Endothelial cell of umbilical vein (primary cell): ENCODE measurements around the gene SCGB3A1. TPM values are rescaled to one million over a fixed set of nuclear protein-coding genes. Genes with fewer than 3 reads are reported as not detected.

ENCODE experiments used
- BruUV-seq: library from RNA; stranded (reverse); fragments of 400-500 nt; replicated peaks from 2 replicates; lab custom pipeline; 2021; lab: Mats Ljungman, UMichigan
- CTCF ChIA-PET: fragments of 300-600, 350-600 bp; sonication (Branson Sonifier 250); formaldehyde crosslinking; loops from one replicate; lab custom pipeline; 2021; ENCODE audit warnings: antibody characterized with exemption, inconsistent platforms; lab: Charles Lee
- POLR2A ChIA-PET: fragments of 300-600, 350-600 bp; sonication (Branson Sonifier 250); formaldehyde crosslinking; loops from one replicate; lab custom pipeline; 2021; ENCODE audit warnings: antibody characterized with exemption, inconsistent platforms; lab: Charles Lee
- DNase-seq: peaks from one replicate; pipeline ENCODE4 v3.0.0-alpha.2; 2011; ENCODE audit warnings: low read depth, low spot score
- FAIRE-seq: peaks from 2 replicates; lab custom pipeline; 2011; peaks lifted over from hg19 to GRCh38; lab: Jason Lieb, UNC
- H2AFZ ChIP-seq: 2 replicates; pipeline ENCODE4 v1.6.0; 2012; ENCODE audit warnings: low read depth, low read length, control low read depth, inconsistent platforms
- H3K27ac ChIP-seq: 2 replicates; pipeline ENCODE4 v1.5.1; 2011; ENCODE audit warnings: low read depth, mild to moderate bottlenecking, control low read depth, low read length, moderate library complexity; ENCODE audit not compliant: insufficient read depth
- H3K27me3 ChIP-seq, 2 experiments: 2 replicates each; pipeline versions ENCODE4 v1.6.0 to v1.6.1; 2011; ENCODE audit warnings: low read length in 2 of 2, mixed read lengths in 1 of 2; ENCODE audit not compliant: control insufficient read depth in 2 of 2, insufficient read depth in 2 of 2
- H3K36me3 ChIP-seq, 2 experiments: 2 replicates in 1 of 2; 3 replicates in 1 of 2; pipeline ENCODE4 v1.5.1; 2011; ENCODE audit warnings: low read length in 2 of 2, mild to moderate bottlenecking in 1 of 2, moderate library complexity in 1 of 2; ENCODE audit not compliant: control insufficient read depth in 2 of 2, insufficient read depth in 2 of 2; ENCODE audit errors: extremely low read depth in 1 of 2
- H3K4me1 ChIP-seq: 3 replicates; pipeline ENCODE4 v1.5.1; 2011; ENCODE audit warnings: mild to moderate bottlenecking, low read length; ENCODE audit not compliant: control insufficient read depth, insufficient read depth; ENCODE audit errors: extremely low read depth
- H3K4me2 ChIP-seq: 2 replicates; pipeline ENCODE4 v1.6.1; 2011; ENCODE audit warnings: low read length, control low read depth, mixed read lengths; ENCODE audit not compliant: insufficient read depth
- H3K4me3 ChIP-seq, 3 experiments: fragments of 200-600 bp in 1 of 3; sonication (generic), shearing (Covaris generic) in 1 of 3; replicated peaks in 1 of 3; 2 replicates each; pipeline ENCODE4 v1.5.1; 2011 to 2016; ENCODE audit warnings: control low read depth in 3 of 3, low read length in 3 of 3, mild to moderate bottlenecking in 2 of 3, inconsistent platforms in 1 of 3, low read depth in 1 of 3, moderate library complexity in 1 of 3; ENCODE audit not compliant: insufficient read depth in 1 of 3
- H3K79me2 ChIP-seq: 2 replicates; pipeline ENCODE4 v1.6.0; 2012; ENCODE audit warnings: low read length, inconsistent platforms; ENCODE audit not compliant: control insufficient read depth, insufficient read depth
- H3K9ac ChIP-seq: replicated peaks from 2 replicates; pipeline ENCODE3; 2011; ENCODE audit warnings: low read length, control low read depth; ENCODE audit not compliant: insufficient read depth; ENCODE audit errors: extremely low read depth
- H3K9me1 ChIP-seq: replicated peaks from 3 replicates; pipeline ENCODE4 v1.6.0; 2011; ENCODE audit warnings: mild to moderate bottlenecking, low read length; ENCODE audit not compliant: control insufficient read depth, insufficient read depth; ENCODE audit errors: extremely low read depth
- H3K9me3 ChIP-seq: replicated peaks from 2 replicates; pipeline ENCODE4 v1.5.1; 2012; ENCODE audit warnings: low read length, inconsistent platforms; ENCODE audit not compliant: control insufficient read depth, insufficient read depth
- H4K20me1 ChIP-seq: replicated peaks from 2 replicates; pipeline ENCODE3; 2011; ENCODE audit warnings: mild to moderate bottlenecking, low read length; ENCODE audit not compliant: control insufficient read depth, insufficient read depth; ENCODE audit errors: extremely low read depth
- CTCF ChIP-seq, 2 donors: IDR thresholded peaks; 1 replicate in 1 of 2; 2 replicates in 1 of 2; pipeline ENCODE4 v1.5.1; 2011; ENCODE audit warnings: low read length in 2 of 2, mild to moderate bottlenecking in 2 of 2, moderate library complexity in 2 of 2, control low read depth in 1 of 2, inconsistent platforms in 1 of 2, low read depth in 1 of 2; ENCODE audit not compliant: insufficient read depth in 1 of 2; ENCODE audit errors: extremely low read depth in 1 of 2
- EZH2 ChIP-seq: IDR thresholded peaks from 2 replicates; pipeline ENCODE4 v1.6.1; 2012; ENCODE audit warnings: borderline replicate concordance, low read depth, mild to moderate bottlenecking, moderate library complexity, low read length, inconsistent platforms; ENCODE audit not compliant: severe bottlenecking
- FOS ChIP-seq: IDR thresholded peaks from 2 replicates; pipeline ENCODE4 v1.6.1; 2011; ENCODE audit warnings: mild to moderate bottlenecking, low read length, moderate library complexity, borderline replicate concordance; ENCODE audit not compliant: insufficient read depth
- GATA2 ChIP-seq: IDR thresholded peaks from 2 replicates; pipeline ENCODE4 v1.7.0; 2011; ENCODE audit warnings: low read depth, mild to moderate bottlenecking, moderate library complexity, mixed read lengths, low read length; ENCODE audit not compliant: insufficient read length, insufficient read depth
- JUN ChIP-seq: IDR thresholded peaks from 2 replicates; pipeline ENCODE4 v1.6.1; 2011; ENCODE audit warnings: borderline replicate concordance, low read depth; ENCODE audit not compliant: insufficient read length, insufficient read depth
- MAX ChIP-seq: IDR thresholded peaks from 2 replicates; pipeline ENCODE4 v1.6.1; 2011; ENCODE audit not compliant: insufficient read depth, insufficient read length
- MYC ChIP-seq: IDR thresholded peaks from one replicate; pipeline ENCODE4 v1.6.1; 2011; ENCODE audit warnings: mild to moderate bottlenecking, low read depth, low read length
- POLR2A ChIP-seq: IDR thresholded peaks from 2 replicates; pipeline ENCODE4 v1.6.1; 2012; ENCODE audit warnings: low read depth, mild to moderate bottlenecking, control low read depth, low read length
- POLR2AphosphoS5 ChIP-seq: IDR thresholded peaks from 2 replicates; pipeline ENCODE4 v1.6.1; 2012; ENCODE audit warnings: low read depth, mild to moderate bottlenecking, control low read depth, low read length, moderate library complexity; ENCODE audit not compliant: insufficient read depth
- dilution Hi-C: fragments of 300-500 bp; cut with MboI; formaldehyde crosslinking; loops from one replicate; pipeline ENCODE4 v1.15.0; 2019; ENCODE audit warnings: low sequenced_read_pairs; ENCODE audit not compliant: extremely low pct_ligation_motif_present
- intact Hi-C: fragments of 100-400 bp; cut with micrococcal nuclease; formaldehyde crosslinking; loops from one replicate; pipeline ENCODE4 v1.10.0; 2022
- polyA plus RNA-seq, 4 experiments: library from polyadenylated mRNA; depleted of rRNA in 3 of 4; stranded (reverse) in 3 of 4; unstranded in 1 of 4; fragments of >200 nt; gene quantifications; 2 replicates each; pipeline versions ENCODE4 v1.2.1 to v1.2.3, GENCODE V29; 2011 to 2012; ENCODE audit warnings: missing spikeins in 1 of 4
- total RNA-seq: library from RNA; stranded (reverse); gene quantifications from 2 replicates; pipeline ENCODE4 v1.2.3, GENCODE V29; 2021

The SCGB3A1 gene
- total and polyA plus RNA-seq, 2 donors (not counting 3 experiments of a cell fraction or from before 2014, with no cell fraction given) = 0.73 TPM; not detected in 1

- no peak overlapping the region for H3K4me3 ChIP-seq
- H4K20me1 ChIP-seq = no peaks in the 10 kb centered on the region
- H3K4me2 ChIP-seq = no peak overlapping the region
- no peaks in the 10 kb centered on the region for H3K79me2 ChIP-seq
- BruUV-seq = no TSS peak
- ChIA-PET POLR2A (no interaction called here), CTCF (interaction anchor here (2.3 kb wide), 1 partner anchor 11 kb away, joined by 7 read pairs; no protein-coding TSS in a partner anchor)
- H3K9me1 ChIP-seq = no peaks in the 10 kb centered on the region
- H3K27me3 ChIP-seq = peaks cover 11 to 26% of the 10 kb centered on the region in 2 experiments
- DNase-seq (no peak), FAIRE-seq (no peak)
- H3K9me3 ChIP-seq = no peaks in the 10 kb centered on the region
- dilution Hi-C loops (no loop called here), intact Hi-C loops (no loop called here)
- TF ChIP-seq POLR2AphosphoS5 = no peak
- no peak for TF ChIP-seq MAX
- no peak for TF ChIP-seq JUN
- no peak for TF ChIP-seq EZH2
- no peak for TF ChIP-seq GATA2
- no peak for TF ChIP-seq POLR2A
- no peak for TF ChIP-seq CTCF (IDR thresholded peaks at IDR 0.05; ENCODE audit: extremely low read depth in 1 of 2, insufficient read depth in 1 of 2, low read depth in 1 of 2, low read length in 2 of 2)
- no peak for TF ChIP-seq MYC
- no peak for TF ChIP-seq FOS
- H3K27ac ChIP-seq = no peak overlapping the region
- no peak overlapping the region for H2AFZ ChIP-seq
- no peak overlapping the region for H3K9ac ChIP-seq
- H3K36me3 ChIP-seq = no peaks in the 10 kb centered on the region
- no peaks in the 10 kb centered on the region for H3K4me1 ChIP-seq
Measured at GRCh38 chr5:180595046-180595379, 3.7 kb upstream of the SCGB3A1 start.
